HG03064 (cell line): ENCODE results near the gene TIPARP.
"Not testable (repeated sequence)": the region's sequence is repeated elsewhere in the genome, so short reads cannot be mapped to it uniquely, and the experiment has no call there.

Experiments used
- ATAC-seq: cut with Tn5 transposase; IDR thresholded peaks from one replicate; pipeline ENCODE4 v1.9.1; 2021; ENCODE audit warnings: low read depth; ENCODE audit not compliant: unreplicated experiment

Gene TIPARP

DNA sequence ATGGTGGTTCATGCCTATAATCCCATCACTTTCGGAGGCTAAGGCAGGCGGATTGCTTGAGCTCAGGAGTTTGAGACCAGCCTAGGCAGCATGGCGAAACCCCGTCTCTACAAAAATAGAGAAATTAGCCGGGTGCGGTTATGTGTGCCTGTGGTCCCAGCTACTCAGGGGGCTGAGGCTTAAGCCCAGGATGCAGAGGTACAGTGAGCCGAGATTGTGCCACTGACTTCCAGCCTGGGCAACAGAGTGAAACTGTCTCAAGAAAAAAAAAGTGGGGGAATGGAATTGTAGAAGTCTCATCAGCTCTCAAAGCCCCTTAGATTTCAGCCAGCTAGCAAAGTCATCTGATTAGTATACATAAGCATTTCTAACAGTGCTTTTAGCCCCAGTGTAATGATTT is 33.2 kb downstream of the TIPARP start:
- no peak for ATAC-seq

DNA sequence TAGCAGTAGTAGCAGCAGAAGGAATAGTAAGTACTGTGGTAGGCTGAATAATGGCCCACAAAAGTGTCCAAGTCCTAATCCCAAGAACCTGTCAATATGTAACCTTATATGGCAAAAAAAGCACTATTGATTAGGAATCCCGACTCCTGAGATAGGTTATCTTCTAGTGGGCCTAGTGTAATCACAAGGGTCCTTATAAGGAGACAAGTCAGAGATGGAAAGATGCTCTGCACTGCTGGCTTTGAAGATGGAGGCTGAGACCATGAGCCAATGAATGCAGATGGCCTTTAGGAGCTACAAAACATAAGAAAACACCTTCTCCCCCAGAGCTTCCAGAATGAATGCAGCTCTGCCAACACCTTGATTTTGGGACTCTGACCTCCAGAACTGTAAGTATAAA is 36.0 kb downstream of the TIPARP start:
- no peak for ATAC-seq

DNA sequence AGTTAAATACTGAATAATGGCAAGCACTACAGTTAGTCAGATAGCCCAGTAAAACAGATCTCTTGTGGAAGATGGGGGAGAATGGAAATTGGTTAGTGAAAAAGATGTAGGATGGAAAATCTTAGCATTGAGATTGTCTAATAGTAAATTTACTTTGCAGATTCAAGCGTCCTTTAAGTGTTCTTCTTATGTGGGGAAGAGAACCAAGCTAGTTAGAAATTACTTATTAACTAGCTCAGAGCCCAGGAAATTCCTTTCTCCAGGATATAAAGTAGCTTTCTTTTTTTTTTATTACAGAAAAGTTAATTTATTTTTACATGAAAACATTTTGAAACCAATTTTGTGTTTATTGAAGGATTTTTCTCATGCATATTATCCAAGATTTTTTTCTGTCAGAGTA is 36.7 kb downstream of the TIPARP start:
- no peak for ATAC-seq

DNA sequence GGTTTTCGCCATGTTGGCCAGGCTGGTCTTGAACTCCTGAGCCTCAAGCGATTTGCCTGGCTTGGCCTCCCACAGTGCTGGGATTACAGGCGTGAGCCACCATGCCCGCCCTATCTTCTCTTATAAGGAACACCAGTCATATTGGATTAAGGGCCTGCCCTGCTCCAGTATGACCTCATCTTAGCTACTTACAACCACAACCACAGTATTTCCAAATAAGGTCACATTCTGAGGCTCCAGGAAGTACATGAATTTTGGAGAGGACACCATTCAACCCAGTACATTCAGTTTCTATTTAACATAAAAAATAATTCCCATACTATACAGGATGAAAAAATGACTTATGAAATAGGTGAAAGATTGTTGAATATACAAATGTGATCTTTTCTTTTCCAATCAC is 37.6 kb downstream of the TIPARP start:
- not testable (repeated sequence) for ATAC-seq

DNA sequence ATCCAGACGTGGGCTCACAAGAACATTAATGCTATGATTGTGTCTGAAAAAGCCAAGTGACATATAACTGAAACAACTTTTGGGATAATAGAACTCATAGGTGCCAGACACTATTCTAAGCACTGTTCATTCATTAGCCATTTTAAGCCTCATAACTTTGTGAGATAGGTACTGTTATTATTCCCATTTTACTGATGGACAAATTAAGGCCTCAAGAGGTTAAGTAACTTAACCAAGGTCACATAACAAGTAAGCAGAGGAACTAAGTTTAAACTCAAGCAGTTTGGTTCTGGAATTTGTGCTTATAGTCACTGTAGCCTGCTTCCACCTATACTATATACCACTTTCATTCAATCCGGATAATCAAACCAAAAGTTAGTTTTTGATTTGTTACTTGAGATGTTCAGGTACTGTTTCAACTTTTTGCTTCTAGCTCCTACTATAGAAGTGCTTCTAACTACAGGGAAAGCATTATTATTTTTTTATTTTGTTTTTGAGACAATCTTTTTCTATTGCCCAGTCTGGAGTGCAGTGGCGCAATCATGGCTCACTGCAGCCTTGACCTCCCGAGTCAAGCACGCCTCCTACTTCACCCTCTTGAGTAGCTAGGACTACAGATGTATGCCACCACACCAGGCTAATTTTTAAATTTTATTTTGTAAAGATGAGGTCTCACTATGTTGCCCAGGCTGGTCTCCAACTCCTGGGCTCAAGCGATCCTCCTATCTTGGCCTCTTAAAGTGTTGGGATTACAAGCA is 41.9 kb downstream of the TIPARP start:
- no peak for ATAC-seq

DNA sequence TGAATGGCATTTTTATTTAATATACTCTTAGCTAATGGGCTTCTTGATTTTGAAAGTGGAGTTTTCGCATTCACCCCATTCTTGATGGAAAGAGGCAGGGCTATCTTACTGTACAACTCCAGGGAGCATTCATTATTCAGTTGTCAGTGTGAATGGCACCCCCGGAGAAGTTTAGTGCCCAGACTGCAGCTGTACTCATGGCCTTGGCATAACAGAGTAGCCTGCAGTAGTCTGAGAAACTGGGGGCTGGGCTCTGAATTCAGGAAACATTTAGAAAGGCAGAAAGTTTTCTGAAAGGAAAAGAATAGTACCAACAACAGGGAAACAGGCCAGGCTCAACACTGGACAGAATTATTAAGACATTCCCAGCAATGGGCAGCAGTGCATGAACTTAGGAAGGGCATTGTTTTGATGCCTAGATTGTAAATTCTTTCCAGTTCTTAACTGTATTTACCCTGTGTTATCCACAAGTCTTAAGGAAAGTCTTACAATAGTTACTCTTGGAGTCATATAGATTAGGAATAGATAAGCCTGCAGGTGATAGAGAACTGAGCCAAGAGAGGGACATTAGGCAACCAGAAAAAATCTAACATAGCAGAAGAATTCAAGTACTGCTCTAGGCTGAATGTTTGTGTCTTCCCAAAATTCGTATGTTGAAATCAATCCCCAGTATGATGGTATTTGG is 44.4 kb downstream of the TIPARP start:
- ATAC-seq: no peak

DNA sequence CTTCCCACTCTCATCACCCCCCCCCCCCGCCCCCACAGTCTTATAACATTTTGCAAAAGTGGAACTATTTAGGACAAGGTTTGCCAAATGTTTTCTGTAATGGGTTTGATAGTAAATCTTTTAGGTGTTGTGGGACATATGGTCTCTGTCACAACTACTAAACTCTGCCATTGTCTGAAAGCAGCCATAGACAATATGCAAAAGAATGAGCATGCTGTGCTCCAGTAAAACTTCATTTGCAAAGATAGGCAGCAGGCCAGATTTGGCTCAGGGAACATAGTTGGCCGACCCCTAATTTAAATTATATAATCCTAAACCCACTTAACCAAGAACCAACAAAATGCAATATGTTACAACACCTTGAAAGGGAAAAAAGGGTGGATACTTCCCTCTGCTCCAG is 46.4 kb downstream of the TIPARP start:
- ATAC-seq: no peak

DNA sequence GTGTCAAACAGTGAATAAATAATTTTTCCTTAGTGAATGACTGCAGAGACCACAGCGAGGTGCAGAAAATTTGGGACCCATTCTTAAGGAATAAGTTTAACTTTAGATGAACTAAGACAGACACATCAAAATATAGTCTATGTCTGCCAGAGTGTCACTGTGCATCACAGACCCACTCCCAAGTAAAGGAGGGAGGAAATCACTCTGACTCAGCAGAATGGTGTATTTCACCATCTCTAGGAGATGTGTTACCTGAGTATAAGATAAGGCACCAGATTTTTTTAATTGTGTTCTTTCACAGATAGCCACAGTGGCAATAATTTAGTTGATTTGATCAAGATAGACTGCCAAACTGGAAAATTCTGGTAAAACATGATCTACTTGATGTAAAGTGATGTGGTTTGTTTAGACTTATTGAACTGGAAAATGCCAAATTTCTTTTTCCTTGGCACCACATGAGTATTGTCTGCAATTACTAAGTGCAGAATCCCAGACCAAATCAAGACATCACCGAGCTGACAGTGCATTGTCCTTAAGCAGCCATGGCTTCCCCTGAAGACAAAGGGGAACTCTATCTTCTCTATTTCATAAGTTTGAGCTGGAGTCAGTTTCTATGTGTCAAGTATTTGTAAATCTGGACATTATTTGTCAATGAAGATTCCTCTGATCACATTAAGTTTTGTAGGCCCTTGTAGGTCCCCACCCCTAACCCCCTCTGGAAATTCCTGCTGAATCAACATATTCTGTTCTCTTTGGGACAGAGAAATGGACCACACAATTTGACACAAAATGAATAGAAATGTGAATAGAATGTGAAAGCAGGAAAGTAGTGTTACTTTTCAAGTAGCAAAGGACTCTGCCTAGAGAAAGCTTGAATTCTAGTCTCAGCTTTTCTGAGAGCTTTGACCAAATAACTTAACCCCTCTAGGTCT is 47.6 kb downstream of the TIPARP start:
- no peak for ATAC-seq

DNA sequence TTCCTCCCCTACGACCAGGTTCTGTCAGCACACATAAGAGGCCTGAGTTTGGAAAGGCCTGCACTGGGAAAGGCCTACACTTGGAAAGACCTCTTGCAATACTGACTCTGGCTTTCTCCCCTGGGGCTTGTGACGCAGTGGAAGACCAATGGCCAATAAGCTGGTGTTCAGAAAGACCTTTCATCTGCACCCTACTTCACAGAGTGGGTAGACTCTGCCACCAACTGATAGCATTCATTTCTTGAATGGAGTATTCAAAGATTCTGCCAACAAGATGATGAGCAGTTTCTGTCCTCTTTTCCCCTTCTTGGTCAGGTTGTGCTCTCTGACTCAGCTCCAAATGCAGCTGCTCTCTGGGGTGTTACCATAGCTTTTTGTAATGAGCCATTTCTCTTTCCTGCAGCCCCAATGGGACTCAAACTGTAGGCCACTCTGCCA is 48.8 kb downstream of the TIPARP start:
- peak; percentile 42 for ATAC-seq

DNA sequence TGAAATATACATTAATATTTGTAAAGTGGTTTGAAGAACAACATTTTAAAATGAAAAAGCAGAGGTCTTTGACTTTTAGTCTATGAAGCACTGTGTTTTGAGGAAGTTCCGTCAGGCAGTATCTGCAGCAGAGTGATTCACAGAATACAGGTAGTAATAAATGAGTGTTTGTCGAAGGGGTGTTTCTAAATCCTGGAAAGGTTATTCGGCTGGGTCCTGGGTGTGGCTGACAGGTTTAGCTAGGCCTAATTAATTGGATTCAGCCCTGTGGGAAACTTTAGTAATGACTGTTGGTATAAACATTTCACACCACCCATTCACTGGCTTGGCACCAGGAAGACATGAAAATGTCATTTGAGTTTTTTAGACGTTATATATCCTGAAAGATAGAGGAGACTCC is 51.3 kb downstream of the TIPARP start:
- no peak for ATAC-seq

DNA sequence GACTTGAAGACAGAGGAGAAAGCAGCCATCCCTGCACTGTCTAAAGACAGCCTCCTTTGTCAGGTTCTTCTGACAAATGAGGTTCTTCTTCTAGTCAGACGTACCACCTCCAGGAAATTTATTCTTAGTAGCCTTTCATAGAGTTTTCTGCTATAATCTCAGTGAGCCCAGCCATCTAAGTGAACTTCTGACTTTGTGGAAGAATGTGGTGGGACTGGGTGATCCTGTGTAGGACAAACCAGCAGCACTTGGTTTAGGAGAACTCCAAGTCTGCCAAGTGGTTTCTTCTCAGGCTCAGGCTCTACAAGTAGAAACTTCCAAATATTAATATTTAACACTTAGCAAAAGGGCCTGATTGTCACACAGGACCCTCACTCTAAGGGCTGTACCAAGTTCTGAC is 52.1 kb downstream of the TIPARP start:
- ATAC-seq: no peak

DNA sequence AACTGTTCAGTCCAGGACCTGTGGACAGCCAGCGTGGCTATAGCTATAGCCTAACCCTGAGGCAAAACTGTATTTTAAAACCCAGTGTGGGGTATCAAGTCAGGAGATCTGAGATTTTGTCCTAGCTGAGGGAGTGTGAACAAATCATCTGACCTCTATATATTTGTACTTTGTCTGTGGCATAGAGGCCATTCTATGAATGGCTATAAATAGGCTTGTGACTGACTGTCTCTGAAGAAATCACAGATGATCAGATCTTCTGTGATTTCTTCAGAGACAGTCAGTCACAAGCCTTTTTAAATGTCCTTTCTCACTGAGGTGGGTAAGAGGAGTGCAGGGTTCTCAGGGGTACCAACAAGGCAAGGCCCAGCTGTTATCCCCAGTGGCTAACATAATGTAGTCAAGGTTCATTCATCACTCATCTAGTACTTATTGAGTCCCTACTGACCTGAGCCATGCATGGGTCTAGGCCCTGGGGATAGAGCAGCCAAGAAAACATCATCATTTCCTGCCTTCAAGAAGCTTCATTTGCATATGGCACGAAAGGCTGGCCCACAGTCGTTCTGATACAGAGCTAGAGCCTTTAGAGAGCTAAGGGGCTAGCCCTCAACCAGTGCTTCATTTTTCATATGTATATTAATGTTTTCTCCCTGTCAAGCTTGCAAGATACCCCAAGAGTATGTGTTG is 53.3 kb downstream of the TIPARP start:
- peak; percentile 66 for ATAC-seq

DNA sequence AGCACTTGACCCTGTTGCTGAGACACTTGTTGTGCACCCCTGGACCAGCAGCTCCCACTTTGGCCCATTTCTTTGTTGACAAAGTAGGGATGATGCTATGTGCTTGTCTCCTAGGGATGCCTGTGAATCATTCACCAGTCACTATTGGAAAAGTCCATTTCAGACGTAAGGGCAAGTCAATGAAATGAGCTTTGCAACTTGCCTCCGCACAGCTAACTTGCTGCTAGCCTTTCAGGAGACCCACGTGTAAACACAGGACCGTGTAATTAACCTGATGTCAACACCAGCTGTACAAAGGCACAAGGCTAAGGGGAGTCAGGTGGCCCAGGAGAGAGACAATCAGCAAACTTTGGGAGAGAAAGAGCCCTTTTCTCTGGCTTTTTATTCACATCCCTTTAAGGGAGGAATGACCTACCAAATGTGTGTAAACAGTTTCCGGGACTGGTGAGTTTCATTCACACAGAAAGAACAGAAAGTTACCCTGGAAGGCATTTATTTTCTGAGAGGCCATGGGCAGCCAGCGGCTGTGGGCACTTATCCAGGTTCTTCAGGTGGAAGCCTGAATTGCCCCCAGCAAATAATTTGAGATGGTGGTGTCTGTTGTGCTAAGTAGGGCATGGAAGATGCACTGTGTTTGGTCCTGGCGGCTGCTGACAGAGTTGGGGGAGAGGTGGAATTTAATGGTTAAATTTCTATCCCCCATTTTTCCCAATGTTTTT is 54.0 kb downstream of the TIPARP start:
- no peak for ATAC-seq

DNA sequence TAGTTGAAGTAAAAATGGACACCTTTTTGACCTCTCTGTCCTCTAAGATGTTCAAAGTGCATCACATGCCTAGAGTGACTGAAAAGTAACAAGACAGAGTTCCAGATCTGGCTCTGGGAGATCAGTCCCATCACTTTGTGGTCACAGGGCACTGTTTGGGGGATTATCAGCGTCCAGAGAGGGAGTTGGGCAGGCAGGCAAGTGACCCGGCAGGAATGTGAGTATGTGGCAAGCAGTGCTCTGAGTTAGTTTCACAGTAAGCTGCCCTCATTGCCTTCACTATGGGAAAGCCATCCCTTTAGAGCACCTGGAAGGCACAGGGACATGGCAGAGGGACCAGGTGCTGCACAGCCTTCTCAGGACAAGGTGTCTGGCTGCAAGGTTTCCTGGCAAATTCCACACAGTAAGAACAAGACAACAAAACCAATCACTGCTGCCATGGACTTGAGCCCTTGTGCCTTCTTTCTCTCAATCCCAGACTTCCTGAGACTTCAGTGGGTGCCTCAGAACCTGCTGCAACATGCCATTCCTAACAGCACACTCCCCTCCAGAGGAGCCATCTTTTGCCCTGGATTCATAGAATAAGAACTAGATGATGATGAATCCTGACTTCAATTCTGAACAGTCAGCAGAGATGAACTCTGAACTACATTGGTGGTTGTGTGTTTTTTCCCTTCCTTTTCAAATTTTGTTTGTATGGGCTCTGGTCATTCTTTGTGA is 55.2 kb downstream of the TIPARP start:
- no peak for ATAC-seq

DNA sequence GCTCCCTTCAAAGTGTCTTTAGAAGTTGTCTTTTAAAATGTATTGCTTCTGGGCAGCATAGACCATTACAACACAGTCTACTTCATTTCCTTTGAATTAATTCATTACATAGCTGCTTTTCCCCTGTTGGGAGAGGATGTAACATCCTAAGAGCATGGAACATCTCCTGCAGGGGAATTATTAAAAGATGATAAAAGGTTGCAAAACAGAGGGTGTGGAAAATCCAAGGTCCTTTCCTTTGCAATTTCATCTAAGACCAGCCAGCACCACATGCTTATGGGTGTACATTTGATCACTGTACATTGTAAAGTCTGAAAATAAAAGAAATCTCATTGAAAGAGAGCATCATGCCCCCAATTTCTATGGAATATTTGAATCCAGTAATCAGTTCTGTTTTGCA is 57.4 kb downstream of the TIPARP start:
- ATAC-seq: no peak

DNA sequence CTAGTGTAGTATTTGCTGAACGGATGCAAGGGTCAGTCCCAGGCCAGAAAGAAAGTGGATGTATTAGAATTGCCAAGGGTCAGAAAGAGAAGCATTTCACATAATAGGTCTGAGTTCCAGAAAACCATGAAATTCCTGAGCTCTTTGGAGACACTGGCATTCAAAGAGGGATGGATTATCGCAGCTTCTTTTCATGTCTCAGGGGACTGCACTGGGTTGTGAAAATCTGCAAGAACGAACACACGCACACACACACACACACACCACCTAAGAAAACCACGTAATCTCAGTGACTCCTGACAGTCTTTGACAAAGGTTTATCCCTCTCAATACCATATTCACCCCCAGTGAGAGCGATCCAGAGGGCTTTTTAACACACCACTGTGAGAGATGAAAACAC is 57.9 kb downstream of the TIPARP start:
- no peak for ATAC-seq

DNA sequence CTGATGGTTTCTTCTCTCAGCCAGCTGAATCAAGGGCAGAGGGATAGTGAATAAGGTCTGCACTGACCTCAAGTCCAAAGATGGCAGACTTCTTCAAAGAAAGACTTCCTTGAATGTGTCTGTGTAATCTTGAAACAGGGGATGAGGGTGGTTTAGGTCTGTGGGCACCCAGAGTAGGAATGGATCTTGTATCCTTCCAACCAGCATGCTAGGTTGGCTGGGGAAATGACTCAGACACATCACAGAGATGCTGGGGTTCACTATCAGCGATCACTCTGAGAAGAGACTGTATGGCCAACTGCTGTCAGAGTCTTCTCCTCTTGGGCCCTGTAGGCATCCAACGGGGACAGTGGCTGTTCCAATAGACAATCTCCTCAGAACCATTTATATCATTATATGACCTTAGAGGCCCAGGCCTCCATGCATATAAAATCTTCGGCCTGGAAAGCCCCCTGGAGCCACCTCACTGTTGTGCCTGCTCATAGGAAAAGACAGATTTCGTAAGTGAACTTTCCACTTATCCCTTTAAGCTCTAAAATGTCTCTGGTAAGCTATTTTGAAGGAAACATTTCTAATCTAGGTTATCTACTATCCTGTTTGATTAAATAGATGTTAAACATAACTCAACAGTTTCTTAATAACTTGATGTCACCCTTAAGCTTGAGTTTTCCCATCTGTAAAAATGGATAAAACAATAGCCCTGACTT is 58.5 kb downstream of the TIPARP start:
- ATAC-seq: no peak

DNA sequence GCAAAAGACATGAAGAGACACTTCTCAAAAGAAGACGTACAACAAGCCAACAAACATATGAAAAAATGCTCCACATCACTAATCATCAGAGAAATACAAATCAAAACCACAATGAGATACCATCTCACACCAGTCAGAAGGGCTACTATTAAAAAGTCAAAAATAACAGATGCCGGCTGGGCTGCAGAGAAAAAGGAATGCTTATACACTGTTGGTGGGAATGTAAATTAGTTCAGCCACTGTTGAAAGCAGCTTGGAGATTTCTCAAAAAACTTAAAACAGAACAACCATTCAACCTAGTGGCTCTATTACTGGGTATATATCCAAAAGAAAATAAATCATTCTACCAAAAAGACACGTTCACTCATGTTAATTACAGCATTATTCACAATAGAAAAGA is 60.3 kb downstream of the TIPARP start:
- not testable (repeated sequence) for ATAC-seq

DNA sequence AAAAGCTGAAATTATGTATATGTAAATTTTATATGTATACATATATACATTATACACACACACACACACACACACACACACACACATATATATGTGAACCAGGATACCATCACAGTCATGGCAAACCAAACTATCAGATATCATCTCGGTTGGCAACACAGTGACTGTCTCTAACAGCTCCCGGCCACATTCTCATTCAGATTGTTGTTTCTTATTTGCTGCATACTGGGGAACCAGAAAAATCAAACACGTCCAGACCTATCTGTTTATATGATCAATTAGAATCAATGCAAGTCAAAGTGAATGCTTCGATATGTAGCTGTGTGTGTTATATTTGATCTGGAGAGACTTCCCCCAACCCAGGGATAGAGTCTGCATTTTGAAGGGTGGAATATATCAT is 61.1 kb downstream of the TIPARP start:
- ATAC-seq: no peak
